ENCODE data around the gene PLEKHM3.

Gene PLEKHM3

GRCh38 chr2:207920721-207921120 lies 104.6 kb downstream of the PLEKHM3 start:
- H3K4me3 ChIP-seq (replicated peaks; ENCODE audit: insufficient read depth, low read length), result no peak overlapping the region
- TF ChIP-seq CTCF (IDR thresholded peaks at IDR 0.05; ENCODE audit: insufficient read depth, low read length) (no peak), GABPA (IDR thresholded peaks at IDR 0.05; ENCODE audit: low read depth) (no peak), SPI1 (IDR thresholded peaks at IDR 0.05; ENCODE audit: borderline replicate concordance, low read depth) (no peak), REST (IDR thresholded peaks at IDR 0.05; ENCODE audit: insufficient replicate concordance, low read depth) (no peak), POLR2AphosphoS5 (IDR thresholded peaks at IDR 0.05; ENCODE audit: low read depth) (no peak)
- no peak overlapping the region for H3K27ac ChIP-seq (replicated peaks)
- no peak for DNase-seq (ENCODE audit: low read depth in 1 of 2, low spot score in 1 of 2)
- H3K27me3 ChIP-seq (ENCODE audit: insufficient read depth, poor library complexity, severe bottlenecking), result no peaks in the 10 kb centered on the region

- TF ChIP-seq REST (IDR thresholded peaks at IDR 0.05; ENCODE audit: insufficient replicate concordance, low read depth) (no peak), GABPA (IDR thresholded peaks at IDR 0.05; ENCODE audit: low read depth) (no peak)
- Histone ChIP-seq H3K27me3 (ENCODE audit: insufficient read depth, poor library complexity, severe bottlenecking) (no peaks in the 10 kb centered on the region), H3K4me3 (replicated peaks; ENCODE audit: insufficient read depth, low read length) (no peak overlapping the region), H3K27ac (replicated peaks) (no peak overlapping the region)
- no peak for DNase-seq (ENCODE audit: low read depth in 1 of 2, low spot score in 1 of 2)
These were observed 105.0 kb downstream of the PLEKHM3 start for GRCh38 chr2:207920321-207920720.

GRCh38 chr2:207919164-207919919 lies 106.0 kb downstream of the PLEKHM3 start:
- TF ChIP-seq CTCF (IDR thresholded peaks at IDR 0.05; ENCODE audit: insufficient read depth, low read length) (no peak), REST (IDR thresholded peaks at IDR 0.05; ENCODE audit: insufficient replicate concordance, low read depth) (no peak), SPI1 (IDR thresholded peaks at IDR 0.05; ENCODE audit: borderline replicate concordance, low read depth) (no peak), POLR2AphosphoS5 (IDR thresholded peaks at IDR 0.05; ENCODE audit: low read depth) (no peak), GABPA (IDR thresholded peaks at IDR 0.05; ENCODE audit: low read depth) (no peak)
- Histone ChIP-seq H3K27ac (replicated peaks) (no peak overlapping the region), H3K4me3 (replicated peaks; ENCODE audit: insufficient read depth, low read length) (no peak overlapping the region), H3K27me3 (ENCODE audit: insufficient read depth, poor library complexity, severe bottlenecking) (no peaks in the 10 kb centered on the region)
- no peak for DNase-seq (ENCODE audit: low read depth in 1 of 2, low spot score in 1 of 2)
